GM19372 (cell line): ENCODE results near the gene PCDHGC4.

Experiments used
- ATAC-seq: cut with Tn5 transposase; IDR thresholded peaks from one replicate; pipeline ENCODE4 v1.9.1; 2021; ENCODE audit warnings: mild to moderate bottlenecking, low read depth, moderate library complexity; ENCODE audit not compliant: unreplicated experiment

PCDHGC4 gene

DNA sequence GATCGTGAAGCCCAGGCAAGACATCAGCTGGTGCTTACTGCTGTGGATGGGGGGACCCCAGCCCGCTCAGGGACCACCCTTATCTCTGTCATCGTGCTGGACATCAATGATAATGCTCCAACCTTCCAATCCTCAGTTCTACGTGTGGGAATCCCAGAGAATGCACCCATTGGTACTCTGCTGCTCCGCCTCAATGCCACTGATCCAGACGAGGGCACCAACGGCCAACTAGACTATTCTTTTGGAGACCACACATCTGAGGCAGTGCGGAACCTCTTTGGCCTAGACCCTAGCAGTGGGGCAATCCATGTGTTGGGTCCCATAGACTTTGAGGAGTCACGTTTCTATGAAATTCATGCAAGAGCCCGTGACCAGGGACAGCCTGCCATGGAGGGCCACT lies 5.0 kb downstream of the PCDHGC4 start:
- no peak for ATAC-seq

DNA sequence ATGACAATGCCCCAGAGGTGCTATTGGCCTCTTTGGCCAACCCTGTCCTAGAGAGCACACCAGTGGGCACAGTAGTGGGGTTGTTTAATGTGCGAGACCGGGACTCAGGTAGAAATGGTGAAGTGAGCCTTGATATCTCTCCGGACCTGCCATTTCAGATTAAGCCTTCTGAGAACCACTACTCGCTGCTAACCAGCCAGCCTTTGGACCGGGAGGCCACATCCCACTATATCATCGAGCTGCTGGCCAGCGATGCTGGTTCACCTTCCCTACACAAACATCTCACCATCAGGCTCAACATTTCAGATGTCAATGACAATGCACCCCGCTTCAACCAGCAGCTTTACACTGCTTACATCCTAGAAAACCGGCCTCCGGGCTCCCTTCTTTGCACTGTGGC lies 5.4 kb downstream of the PCDHGC4 start:
- ATAC-seq, result no peak

DNA sequence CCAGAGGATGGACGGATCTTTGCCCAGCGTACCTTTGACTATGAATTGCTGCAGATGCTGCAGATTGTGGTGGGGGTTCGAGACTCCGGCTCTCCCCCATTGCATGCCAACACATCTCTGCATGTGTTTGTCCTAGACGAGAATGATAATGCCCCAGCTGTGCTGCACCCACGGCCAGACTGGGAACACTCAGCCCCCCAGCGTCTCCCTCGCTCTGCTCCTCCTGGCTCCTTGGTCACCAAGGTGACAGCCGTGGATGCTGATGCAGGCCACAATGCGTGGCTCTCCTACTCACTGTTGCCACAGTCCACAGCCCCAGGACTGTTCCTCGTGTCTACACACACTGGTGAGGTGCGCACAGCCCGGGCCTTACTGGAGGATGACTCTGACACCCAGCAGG lies 5.9 kb downstream of the PCDHGC4 start:
- no peak for ATAC-seq

DNA sequence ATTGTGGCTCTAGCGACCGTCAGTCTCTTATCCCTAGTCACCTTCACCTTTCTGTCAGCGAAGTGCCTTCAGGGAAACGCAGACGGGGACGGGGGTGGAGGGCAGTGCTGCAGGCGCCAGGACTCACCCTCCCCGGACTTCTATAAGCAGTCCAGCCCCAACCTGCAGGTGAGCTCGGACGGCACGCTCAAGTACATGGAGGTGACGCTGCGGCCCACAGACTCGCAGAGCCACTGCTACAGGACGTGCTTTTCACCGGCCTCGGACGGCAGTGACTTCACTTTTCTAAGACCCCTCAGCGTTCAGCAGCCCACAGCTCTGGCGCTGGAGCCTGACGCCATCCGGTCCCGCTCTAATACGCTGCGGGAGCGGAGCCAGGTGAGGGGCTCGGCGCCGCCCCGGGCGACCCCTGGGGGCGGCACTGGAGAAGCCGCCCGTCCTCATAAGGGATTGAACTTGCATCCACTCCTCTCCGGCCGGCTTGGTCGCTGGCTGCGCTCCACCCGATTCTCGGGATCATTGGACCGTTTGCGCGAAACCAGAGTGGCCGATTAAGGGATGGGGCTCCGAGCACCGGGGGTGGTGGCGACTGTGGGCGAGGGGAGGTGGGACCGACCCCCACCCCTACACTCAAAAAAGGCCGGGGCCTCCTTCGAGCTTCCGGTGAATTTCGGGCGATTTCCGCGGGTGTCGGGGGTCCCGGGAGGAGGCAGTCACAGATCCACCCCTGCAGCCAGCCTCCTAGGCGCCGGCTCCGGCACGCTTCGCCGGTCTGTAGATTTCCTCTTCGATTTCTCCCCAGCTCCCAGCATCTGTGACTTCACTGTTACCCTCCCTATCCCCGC lies 6.7 kb downstream of the PCDHGC4 start:
- ATAC-seq, result no peak

DNA sequence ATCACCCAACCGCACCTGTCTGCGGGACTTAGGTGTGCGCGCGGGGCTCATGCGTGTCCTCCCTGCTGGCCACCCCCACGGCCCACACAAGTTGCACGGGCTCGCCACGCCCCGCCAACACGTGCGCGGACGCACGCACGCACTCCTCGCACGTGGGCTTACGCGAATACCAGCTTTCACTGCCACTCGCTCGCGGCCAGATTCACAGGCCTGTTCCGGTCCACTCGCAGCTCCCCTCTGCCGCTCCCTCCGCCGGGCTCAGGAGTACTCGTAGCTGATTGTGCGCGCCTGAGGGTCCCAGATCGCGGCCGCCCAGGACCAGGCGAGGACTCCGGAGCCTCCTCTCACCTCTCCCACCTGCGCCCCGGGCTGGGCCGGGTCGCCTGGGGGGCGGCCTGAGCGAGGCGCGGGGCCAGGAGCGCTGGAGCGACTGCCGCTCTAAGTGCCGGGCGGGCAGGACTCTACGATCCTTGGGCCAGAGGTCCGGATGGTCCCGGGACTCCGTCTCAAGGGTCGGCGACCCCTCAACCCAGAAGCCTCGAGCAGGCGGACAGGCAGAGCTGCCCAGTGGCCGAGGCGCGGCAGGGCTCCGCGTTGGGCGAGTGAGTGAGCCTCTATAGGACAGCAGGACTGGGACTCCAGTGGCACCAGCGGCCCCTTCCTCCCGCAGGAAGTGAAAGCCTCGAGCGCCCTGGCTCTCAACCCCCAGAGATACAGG lies 7.5 kb downstream of the PCDHGC4 start:
- ATAC-seq, result no peak

DNA sequence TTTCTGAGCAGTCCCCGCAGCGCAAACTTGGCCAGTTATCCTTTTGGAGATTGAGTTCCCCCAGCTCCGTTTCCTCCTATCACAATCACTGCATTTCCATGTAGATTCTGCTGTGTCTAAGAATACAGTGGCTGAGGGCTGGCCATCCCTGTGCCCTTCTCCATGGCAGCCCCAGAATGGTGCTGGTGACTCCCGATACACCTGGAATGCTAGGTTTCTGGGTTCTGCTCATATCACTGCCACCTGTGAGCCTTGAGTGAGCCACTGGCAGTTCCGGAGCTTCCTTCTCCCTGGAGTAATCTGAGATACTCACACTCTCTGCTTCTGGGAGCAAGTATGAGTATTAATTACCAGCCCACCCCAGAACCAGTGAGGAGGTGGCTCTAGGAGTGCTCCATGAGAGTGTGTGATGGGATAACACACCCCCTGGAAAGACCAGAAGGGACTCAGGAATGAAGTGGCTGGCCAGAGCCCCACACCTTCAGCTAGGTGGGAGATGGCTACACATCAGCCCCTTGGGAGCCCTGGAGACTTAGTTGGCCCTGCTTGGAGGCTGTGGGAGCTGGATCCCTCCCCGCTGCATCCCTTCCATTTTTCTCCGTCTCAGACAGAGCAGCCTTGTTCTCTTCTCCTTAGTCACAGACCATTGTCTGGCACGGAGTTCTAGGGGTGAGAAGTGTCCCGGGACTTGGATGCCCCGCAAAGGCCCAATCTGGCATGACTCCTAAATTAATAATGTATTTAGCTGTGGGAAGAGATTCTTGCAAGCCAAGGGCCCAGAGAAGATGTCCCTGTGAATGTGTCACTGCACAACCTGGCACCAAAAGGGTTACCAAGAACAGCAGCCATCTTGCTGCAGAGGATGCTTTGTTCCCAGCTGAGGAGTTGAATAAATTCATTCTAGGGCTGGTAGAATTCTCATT lies 8.9 kb downstream of the PCDHGC4 start:
- ATAC-seq, result no peak

DNA sequence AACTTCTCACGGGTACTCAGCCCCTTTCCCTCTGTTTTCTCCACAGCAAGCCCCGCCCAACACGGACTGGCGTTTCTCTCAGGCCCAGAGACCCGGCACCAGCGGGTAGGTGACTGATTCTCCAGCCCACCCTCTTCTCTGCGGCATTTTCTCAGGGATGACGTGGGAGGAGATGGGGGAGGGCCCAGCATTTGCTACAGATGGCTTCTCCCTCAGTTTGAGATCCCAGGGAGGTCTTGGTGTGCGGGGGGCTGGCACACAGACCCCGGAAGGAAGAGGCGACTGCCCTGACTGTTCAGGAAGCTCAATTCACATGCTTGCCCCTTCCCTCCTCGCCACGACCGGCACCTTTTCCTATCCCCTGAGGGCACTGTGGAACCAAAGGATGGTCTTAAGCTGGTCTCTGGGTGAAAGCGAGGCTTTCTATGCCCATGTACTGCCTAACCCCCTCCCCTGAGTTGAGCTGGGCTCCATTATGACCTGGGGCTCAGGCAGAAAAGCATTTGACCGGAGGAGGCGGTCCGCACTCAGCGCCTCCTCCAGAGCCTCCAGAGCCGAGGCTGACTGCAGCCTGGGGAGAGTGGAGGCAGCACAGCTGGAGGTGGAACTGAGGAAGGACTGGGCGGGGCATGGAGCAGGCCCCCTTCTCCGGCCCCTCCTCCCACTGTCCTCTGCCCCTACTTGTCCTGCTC lies 10.1 kb downstream of the PCDHGC4 start:
- no peak for ATAC-seq

DNA sequence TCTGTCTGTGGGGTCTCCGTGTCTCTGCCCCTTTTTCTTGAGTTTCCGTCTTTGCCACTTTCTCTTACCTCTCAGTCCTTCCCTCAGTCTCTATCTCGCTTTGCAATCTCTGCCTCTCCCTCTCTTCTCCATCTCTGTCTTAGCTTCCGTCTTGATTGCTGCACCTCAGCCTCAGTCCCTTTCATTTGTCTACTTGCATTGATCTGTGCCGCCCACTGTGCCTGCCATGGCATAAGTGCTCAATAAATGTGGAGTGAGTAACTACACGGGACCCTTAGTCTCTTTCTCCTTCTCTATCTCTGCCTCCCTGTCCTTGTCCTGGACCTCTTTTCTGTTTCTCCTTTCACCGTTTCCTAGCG lies 10.6 kb downstream of the PCDHGC4 start:
- no peak for ATAC-seq

DNA sequence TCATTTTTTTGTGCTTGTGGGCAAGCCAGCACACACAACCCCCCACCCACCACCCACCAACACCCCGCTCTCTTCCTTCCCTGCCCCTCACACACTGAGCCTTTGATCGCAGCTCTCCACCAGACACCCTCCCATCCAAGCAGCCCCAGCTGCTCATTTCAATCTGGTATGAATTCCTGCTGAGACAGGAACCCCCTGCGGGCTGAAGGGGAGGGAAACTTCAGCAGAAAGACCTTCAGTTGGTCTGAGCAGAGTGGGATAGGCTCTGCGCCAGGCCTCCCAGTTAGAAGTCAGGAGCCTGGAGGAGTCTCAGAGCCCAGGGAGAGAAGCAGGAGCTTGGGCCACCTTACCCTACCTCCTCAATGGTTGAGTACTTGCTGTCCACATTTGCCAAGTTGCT lies 11.2 kb downstream of the PCDHGC4 start:
- no peak for ATAC-seq

DNA sequence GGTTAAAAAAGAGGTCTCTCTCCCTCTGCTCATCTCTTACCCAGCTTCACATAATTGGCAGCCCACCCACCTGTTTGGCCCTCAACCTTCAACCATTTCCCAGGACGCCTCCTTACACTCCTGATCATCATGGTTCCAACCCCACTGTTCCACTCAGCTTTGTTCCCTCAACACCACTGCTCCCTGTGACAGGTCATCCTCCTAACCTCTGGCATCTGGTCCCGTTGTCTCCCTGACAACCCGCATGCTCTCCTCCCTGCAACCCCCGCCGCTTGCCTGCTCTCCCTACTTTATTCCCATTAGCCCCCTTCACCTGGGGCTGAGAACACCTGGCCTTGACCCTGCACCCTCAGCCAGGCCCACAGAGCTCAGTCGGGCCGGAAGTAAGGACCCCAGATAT lies 16.9 kb downstream of the PCDHGC4 start:
- no peak for ATAC-seq

DNA sequence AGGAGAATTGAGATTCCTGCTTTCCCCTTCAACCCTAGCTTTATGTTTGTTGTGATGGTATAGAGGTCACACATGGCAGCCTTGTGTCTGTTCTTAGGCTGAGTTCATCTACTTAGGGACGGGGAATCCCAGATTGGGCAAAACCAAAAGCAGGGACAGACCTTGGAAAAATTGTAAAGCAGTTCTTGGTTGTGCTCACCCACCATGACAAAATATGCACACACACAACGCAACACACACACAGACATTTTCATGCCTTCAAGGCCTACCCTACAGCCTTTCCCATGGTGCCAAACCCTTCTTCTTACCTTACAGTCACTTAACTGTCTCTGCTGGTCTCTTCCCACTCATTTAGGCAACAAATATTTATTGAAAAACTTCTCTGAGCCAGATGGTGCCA lies 18.9 kb downstream of the PCDHGC4 start:
- no peak for ATAC-seq

DNA sequence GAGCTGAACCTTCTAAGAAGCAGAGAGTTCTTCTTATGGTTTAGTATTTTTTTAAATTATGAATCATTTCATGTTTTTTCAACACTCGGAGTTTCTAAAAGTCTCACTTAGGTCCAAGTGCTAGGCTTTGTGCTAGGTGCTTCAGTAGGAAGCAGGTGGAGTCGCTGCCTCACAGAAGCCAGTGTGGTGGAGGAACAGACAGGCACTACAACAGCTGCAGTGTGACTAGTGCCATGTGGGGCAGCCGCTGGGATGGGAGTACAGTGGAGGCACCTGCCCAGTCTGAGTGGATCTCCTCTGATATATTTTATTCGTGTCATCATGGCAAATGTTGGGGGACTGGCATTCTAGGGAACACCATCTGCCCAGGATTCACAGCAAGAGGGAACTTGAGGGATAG lies 19.4 kb downstream of the PCDHGC4 start:
- ATAC-seq, result no peak

DNA sequence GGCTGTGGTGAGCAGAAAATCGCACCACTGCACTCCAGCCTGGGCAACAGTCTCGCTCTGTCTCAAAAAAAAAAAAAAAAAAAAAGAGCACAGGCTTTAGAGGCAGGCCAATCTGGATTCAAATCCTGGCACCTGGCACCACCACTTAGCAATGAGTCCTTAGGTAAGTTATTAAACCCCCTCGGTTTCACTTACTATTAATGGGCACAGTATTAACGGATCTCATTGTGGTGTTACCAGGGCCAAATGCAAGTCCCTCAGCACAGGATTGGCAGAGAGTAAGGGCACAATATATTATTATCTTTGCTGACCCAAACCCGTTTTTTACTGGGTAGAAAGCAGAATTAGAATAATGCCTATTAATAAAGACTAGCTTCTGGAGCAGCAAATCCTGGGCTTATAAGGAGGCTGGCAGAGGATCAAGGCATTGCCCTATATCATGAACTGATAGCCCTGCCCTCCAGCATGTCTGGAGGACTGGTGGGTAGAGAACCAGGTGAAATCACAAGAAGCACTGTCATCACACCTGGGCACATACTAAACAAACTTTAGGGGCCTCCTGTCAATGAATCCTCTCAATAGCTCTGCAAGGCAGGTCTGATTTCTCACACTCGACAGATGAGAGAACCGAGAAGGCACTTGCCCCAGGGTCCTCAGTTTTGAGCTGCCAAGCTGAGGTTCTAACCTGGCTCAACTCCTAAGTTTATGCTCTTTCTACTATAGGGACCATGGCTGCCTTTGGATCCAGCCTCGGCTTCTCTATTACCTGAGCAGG lies 21.7 kb downstream of the PCDHGC4 start:
- no peak for ATAC-seq

DNA sequence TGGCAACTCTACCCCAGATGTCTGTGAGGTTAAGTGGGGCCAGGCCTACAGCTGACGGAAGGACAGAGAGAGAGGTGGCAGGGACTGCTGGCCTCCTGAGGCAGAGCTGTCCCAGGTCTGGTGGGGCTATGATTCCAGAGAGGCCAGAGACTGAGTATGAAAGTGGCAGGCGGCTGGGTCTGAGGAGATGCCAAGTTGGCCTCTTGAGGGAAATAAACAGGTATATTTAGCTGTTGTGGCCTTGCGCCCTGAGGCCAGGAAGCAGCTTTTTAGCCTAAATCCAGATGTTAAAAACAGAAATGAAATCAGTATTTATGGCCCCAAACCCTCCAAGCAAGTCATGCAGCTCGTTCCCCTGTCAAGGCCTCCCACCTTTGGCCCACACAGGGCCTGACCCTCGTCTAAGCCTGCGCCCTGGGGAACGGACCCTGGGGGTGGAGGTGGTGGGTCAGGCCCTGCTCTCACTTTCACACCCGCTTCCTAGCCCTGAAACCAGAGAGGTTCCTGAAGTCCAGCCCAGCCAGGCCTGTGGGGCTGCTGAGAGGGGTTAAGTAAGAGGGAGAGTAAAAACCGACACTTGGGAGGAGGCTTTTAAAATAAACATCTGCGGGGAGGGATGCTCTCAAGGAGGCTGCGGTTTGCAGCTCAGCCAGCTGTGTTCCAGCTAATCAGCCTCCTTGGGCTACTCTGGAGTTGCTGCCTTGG lies 22.7 kb downstream of the PCDHGC4 start:
- ATAC-seq, result peak; percentile 30

DNA sequence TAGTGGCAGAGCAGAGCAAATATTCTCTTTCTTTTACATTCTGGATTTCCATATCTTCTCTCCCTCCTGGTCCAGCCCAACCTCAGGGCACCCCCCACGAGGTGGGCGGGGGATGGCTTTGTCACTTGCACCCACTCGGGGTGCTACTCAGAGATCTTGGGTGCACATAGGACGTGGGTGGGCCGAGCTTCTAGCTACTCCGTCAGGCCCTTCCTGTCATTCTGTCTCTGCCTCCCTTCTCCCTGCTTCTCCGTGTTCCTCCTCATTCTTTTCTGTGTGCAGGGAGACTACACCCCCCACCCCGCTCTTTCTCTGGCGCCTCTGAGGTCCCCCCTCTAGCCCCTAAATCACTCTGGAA lies 23.6 kb downstream of the PCDHGC4 start:
- no peak for ATAC-seq

DNA sequence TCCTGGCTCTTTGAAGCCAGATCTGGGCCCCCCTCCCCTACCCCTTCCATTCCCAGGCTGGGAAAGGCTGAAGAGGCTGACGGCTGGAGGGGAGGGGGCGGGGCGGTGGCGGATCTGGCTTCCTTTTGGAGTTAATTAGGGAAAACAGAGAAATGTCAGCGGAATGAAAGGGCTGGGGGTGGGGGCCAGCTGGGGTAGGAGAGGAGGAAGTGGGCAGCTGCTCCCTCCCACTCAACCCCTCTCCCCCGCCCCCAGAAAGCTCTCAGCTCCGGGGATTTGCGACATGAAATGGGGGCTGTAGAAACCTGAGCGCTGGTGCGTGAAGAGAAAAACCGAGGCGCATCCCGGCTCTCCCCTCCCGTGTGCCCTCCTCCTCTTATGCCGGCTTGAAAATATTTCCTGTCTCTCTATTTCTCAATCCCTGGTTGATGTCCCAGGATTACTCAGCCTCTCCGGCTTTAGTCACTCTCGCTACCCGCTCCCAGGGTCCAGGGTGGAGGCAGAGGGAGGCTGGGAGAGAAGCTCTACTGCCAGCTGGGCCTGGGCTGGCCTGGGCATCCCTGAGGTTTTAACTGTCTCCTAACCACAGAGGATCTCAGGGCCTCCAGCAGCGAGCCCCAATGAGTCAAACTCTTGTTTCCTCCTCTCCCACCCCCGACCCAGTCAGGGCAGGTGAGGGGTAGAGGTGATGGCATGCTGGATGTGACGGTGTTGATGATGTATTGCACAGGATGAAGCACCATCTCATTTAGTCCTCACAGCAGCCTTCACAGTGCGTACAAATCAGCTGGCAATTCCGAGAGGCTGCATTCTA lies 24.2 kb downstream of the PCDHGC4 start:
- ATAC-seq, result no peak

DNA sequence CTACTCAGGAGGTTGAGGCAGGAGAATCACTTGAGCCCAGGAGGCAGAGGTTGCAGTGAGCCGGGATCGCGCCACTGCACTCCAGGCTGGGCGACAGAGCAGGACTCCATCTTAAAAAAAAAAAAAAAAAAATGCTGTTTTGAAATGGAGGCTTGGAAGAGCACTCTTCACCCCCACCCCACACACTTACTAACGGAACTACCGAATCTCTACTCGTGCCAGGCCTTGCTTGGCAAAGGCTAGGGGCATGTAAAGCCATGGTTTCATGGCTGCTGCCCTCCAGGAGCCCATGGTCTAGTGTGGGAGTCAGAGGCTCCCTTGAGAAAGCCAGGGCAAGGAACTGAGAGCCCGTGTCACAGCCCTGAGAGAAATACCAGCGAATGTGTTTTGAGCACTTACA lies 25.3 kb downstream of the PCDHGC4 start:
- ATAC-seq, result no peak

DNA sequence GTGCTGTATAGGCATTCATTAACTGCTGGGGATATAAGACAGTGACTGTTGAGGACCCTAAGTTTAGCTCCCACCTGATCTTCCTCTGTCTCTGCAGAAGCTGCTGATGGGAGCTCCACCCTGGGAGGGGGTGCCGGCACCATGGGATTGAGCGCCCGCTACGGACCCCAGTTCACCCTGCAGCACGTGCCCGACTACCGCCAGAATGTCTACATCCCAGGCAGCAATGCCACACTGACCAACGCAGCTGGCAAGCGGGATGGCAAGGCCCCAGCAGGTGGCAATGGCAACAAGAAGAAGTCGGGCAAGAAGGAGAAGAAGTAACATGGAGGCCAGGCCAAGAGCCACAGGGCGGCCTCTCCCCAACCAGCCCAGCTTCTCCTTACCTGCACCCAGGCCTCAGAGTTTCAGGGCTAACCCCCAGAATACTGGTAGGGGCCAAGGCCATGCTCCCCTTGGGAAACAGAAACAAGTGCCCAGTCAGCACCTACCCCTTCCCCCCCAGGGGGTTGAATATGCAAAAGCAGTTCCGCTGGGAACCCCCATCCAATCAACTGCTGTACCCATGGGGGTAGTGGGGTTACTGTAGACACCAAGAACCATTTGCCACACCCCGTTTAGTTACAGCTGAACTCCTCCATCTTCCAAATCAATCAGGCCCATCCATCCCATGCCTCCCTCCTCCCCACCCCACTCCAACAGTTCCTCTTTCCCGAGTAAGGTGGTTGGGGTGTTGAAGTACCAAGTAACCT lies 26.2 kb downstream of the PCDHGC4 start:
- ATAC-seq, result no peak
